Ishikawa (cell line): ENCODE results near the gene PLXNA2.

Experiments used
- CEBPB ChIP-seq: IDR thresholded peaks from 2 replicates; pipeline ENCODE4 v1.6.1; 2012
- CREB1 ChIP-seq: IDR thresholded peaks from 2 replicates; pipeline ENCODE4 v1.6.1; 2012; ENCODE audit warnings: low read depth
- EGR1 ChIP-seq: IDR thresholded peaks from 2 replicates; pipeline ENCODE4 v1.6.1; 2012
- EP300 ChIP-seq: IDR thresholded peaks from 2 replicates; pipeline ENCODE4 v1.6.1; 2012; ENCODE audit warnings: borderline replicate concordance
- FOXM1 ChIP-seq: IDR thresholded peaks from 2 replicates; pipeline ENCODE4 v1.6.1; 2012; ENCODE audit warnings: low read depth, borderline replicate concordance
- NFIC ChIP-seq: IDR thresholded peaks from 2 replicates; pipeline ENCODE4 v1.6.1; 2012
- RAD21 ChIP-seq: IDR thresholded peaks from 2 replicates; pipeline ENCODE4 v1.6.1; 2012; ENCODE audit warnings: low read depth
- REST ChIP-seq: IDR thresholded peaks from 2 replicates; pipeline ENCODE4 v1.6.1; 2012; ENCODE audit warnings: low read depth, mild to moderate bottlenecking
- TAF1 ChIP-seq: IDR thresholded peaks from 2 replicates; pipeline ENCODE4 v1.6.1; 2012; ENCODE audit warnings: low read depth, mild to moderate bottlenecking
- TCF12 ChIP-seq: IDR thresholded peaks from 2 replicates; pipeline ENCODE4 v1.6.1; 2012; ENCODE audit warnings: low read depth
- TEAD4 ChIP-seq: IDR thresholded peaks from 2 replicates; pipeline ENCODE4 v1.6.1; 2012
- YY1 ChIP-seq: IDR thresholded peaks from 2 replicates; pipeline ENCODE4 v1.6.1; 2012; ENCODE audit warnings: low read depth
- ZBTB7A ChIP-seq: IDR thresholded peaks from 2 replicates; pipeline ENCODE4 v1.6.1; 2012; ENCODE audit warnings: low read depth
- TF ChIP-seq, protein P1 (sequence below): IDR thresholded peaks from 2 replicates; pipeline ENCODE4 v1.6.1; 2012
- TF ChIP-seq, protein P2 (sequence below): IDR thresholded peaks from 2 replicates; pipeline ENCODE4 v1.6.1; 2012

PLXNA2 gene

DNA sequence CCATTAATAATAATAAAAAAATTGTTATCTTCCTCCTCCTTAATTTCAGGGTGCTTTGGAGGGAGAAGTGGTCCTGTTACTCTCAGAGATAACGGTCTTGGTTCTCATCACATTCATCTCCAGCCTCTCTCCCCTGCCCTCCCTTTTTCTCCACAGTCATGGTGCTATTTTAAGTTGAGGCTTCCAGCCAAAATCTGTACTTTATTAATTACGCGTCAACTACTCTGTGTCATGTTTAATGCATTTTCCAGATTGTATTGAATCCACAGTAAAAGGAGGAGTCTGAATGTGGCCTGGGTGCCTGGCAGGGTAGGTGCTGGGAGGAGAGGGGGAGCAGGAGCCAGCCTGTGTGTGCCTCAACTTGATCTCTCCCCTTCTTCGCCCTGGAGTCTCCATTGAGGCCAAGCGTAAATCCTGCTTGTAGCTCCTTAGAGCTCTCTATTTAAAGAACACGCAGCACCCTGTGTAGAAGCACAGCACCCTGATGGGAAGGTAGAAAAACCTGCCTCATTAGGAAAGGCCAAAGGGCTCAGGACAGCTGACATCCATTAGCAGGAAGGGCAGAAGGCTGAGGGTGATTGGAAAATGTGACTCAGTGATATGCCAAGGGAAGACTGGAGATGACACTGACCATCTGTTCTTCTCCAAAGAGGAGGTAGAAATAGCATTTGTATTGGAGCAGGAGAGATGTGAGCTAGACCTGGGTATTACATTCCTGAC lies 82.4 kb downstream of the PLXNA2 start:
- TF ChIP-seq, protein P1, sequence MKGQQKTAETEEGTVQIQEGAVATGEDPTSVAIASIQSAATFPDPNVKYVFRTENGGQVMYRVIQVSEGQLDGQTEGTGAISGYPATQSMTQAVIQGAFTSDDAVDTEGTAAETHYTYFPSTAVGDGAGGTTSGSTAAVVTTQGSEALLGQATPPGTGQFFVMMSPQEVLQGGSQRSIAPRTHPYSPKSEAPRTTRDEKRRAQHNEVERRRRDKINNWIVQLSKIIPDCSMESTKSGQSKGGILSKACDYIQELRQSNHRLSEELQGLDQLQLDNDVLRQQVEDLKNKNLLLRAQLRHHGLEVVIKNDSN = no peak
- TF ChIP-seq FOXM1 (no peak), YY1 (no peak), CEBPB (no peak), TCF12 (no peak), RAD21 (no peak), EP300 (no peak), TAF1 (no peak), ZBTB7A (no peak), REST (no peak), EGR1 (no peak), TEAD4 (no peak), CREB1 (no peak), NFIC (no peak)
- TF ChIP-seq, protein P2, sequence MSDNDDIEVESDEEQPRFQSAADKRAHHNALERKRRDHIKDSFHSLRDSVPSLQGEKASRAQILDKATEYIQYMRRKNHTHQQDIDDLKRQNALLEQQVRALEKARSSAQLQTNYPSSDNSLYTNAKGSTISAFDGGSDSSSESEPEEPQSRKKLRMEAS = no peak

DNA sequence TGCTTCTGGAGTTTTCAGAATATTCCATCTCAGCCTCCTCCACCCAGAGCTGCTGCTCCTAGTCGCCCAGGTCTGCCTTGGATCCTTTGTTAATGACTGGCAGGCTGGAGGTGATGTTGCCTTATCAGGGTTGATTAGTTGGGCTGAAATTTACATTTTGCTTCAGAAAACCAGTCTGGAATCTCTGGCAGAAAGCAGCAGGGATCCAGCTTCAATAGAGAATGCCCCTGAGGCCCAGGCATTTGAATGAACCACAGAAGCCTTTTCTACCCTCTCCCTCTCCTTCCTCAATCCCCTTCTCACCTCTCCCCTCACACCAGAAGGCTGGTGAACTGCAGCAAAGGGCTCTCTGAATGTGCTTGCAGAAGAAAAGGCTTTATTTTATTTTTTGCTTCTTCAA lies 83.2 kb downstream of the PLXNA2 start:
- TF ChIP-seq, protein P1 = no peak
- TF ChIP-seq TAF1 (no peak), CEBPB (no peak)

DNA sequence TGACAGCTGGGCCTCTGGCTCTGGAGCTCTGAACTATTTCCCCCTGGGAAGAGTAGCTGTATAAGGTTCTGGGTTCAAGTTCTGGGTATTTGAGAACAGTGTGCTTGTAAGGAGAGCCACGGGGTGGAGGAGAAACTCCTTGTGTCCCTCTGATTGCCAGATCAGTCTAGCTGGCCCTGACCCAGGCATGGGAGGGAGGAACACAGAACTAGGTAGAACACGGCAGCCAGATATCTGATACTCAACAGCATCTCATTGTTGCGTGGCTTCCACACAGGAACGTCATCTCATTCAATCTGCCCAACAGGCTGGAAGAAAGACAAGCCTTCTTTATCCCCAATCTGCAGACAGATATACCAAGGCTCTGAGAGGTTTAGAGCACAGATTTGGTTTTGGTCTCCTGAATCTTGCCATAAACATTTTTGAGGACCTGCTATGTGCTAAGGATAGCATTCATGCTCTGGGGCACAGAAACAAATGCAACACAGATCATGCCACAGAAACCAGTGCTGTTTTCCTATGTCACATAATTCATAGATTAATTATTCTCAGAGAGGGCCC lies 83.8 kb downstream of the PLXNA2 start:
- no peak for TF ChIP-seq REST
- no peak for TF ChIP-seq CREB1
- TF ChIP-seq RAD21 = no peak
- no peak for TF ChIP-seq TCF12
- no peak for TF ChIP-seq EGR1
- no peak for TF ChIP-seq CEBPB

GRCh38 chr1:208159555-208160258 lies 84.5 kb downstream of the PLXNA2 start:
- TF ChIP-seq RAD21 = no peak
- no peak for TF ChIP-seq CEBPB
- TF ChIP-seq, protein P2 = no peak
- TF ChIP-seq REST = no peak
- TF ChIP-seq EP300 = no peak
- no peak for TF ChIP-seq FOXM1
- no peak for TF ChIP-seq ZBTB7A
- no peak for TF ChIP-seq TAF1
- no peak for TF ChIP-seq TEAD4
- no peak for TF ChIP-seq CREB1
- TF ChIP-seq EGR1 = no peak
- TF ChIP-seq, protein P1 = no peak
- no peak for TF ChIP-seq NFIC
- TF ChIP-seq TCF12 = no peak
- TF ChIP-seq YY1 = no peak
